GM23338 (cell line): ENCODE measurements around the gene GARIN1A. TPM values are rescaled to one million over a fixed set of nuclear protein-coding genes. Genes with fewer than 3 reads are reported as not detected.

Source experiments
- ATAC-seq: fragments of 200-7000 bp; cut with Tn5 transposase; 3 replicates; pipeline ENCODE4 v1.9.1; 2020
- DNase-seq: peaks from one replicate; pipeline ENCODE4 v3.0.0-alpha.2; 2015; ENCODE audit warnings: low spot score
- H2AFZ ChIP-seq: fragments of 200-600 bp; sonication (generic); 2 replicates; pipeline ENCODE4 v1.8.0; 2016; ENCODE audit warnings: antibody characterized with exemption, mild to moderate bottlenecking, moderate library complexity
- H3F3A ChIP-seq: fragments of 200-600 bp; sonication (generic); replicated peaks from 2 replicates; pipeline ENCODE4 v1.8.0; 2017; ENCODE audit warnings: antibody characterized with exemption, mixed run types, low read depth
- H3K27ac ChIP-seq: fragments of 200-600 bp; sonication (generic); 2 replicates; pipeline ENCODE4 v1.6.1; 2016; ENCODE audit warnings: low read depth
- H3K27me3 ChIP-seq: fragments of 200-600 bp; sonication (generic); 2 replicates; pipeline ENCODE4 v1.8.0; 2016; ENCODE audit warnings: mild to moderate bottlenecking, mixed run types, moderate library complexity; ENCODE audit not compliant: insufficient read depth
- H3K36me3 ChIP-seq: fragments of 200-600 bp; sonication (generic); 2 replicates; pipeline ENCODE4 v1.8.0; 2016; ENCODE audit warnings: mild to moderate bottlenecking; ENCODE audit not compliant: insufficient read depth
- H3K4me1 ChIP-seq: fragments of 200-600 bp; sonication (generic); 2 replicates; pipeline ENCODE4 v1.8.0; 2016; ENCODE audit warnings: mild to moderate bottlenecking, moderate library complexity; ENCODE audit not compliant: insufficient read depth
- H3K4me2 ChIP-seq: fragments of 200-600 bp; sonication (generic); 2 replicates; pipeline ENCODE4 v1.7.1; 2017; ENCODE audit warnings: mixed run types
- H3K4me3 ChIP-seq: fragments of 200-600 bp; sonication (generic); 2 replicates; pipeline ENCODE4 v1.6.1; 2016; ENCODE audit warnings: mixed run types
- H3K79me2 ChIP-seq: fragments of 200-600 bp; sonication (generic); replicated peaks from 2 replicates; pipeline ENCODE4 v1.8.0; 2017; ENCODE audit warnings: mild to moderate bottlenecking; ENCODE audit not compliant: insufficient read depth
- H3K9me2 ChIP-seq: fragments of 200-600 bp; sonication (generic); 2 replicates; pipeline ENCODE4 v1.8.0; 2017; ENCODE audit not compliant: insufficient read depth
- H4K20me1 ChIP-seq: fragments of 200-600 bp; sonication (generic); replicated peaks from 2 replicates; pipeline ENCODE4 v1.8.0; 2017; ENCODE audit warnings: mild to moderate bottlenecking; ENCODE audit not compliant: insufficient read depth
- H3K27ac Mint-ChIP-seq: 2 replicates; pipeline ENCODE4 v1.8.0; 2020; ENCODE audit warnings: inconsistent platforms, mild to moderate bottlenecking, moderate library complexity, mixed read lengths
- H3K27me3 Mint-ChIP-seq: 3 replicates; pipeline ENCODE4 v1.8.0; 2022; ENCODE audit warnings: low read depth, mild to moderate bottlenecking, moderate library complexity, mixed read lengths, inconsistent platforms; ENCODE audit not compliant: insufficient read depth, poor library complexity
- H3K36me3 Mint-ChIP-seq: 3 replicates; pipeline ENCODE4 v1.8.0; 2021; ENCODE audit warnings: low read depth, mild to moderate bottlenecking, inconsistent platforms, moderate library complexity, mixed read lengths
- H3K4me1 Mint-ChIP-seq: 3 replicates; pipeline ENCODE4 v1.8.0; 2020; ENCODE audit warnings: mild to moderate bottlenecking, inconsistent platforms, mixed read lengths
- H3K4me3 Mint-ChIP-seq: 3 replicates; pipeline ENCODE4 v1.8.0; 2021; ENCODE audit warnings: moderate library complexity, mild to moderate bottlenecking, inconsistent platforms, mixed read lengths
- H3K9me3 Mint-ChIP-seq: 3 replicates; pipeline ENCODE4 v1.8.0; 2020; ENCODE audit warnings: moderate library complexity, mild to moderate bottlenecking, inconsistent platforms, mixed read lengths
- CREB1 ChIP-seq: fragments of 250-450 bp; sonication (Bioruptor Pico); IDR thresholded peaks from 2 replicates; pipeline ENCODE4 v1.5.0; 2020; ENCODE audit warnings: low read depth, mild to moderate bottlenecking, moderate library complexity
- ETS1 ChIP-seq: IDR thresholded peaks from 2 replicates; pipeline ENCODE4 v1.6.1; 2016; ENCODE audit warnings: antibody characterized with exemption
- EZH2 ChIP-seq: fragments of 200-600 bp; sonication (generic); IDR thresholded peaks from one replicate; pipeline ENCODE4 v1.8.0; 2017; ENCODE audit warnings: antibody characterized with exemption, mild to moderate bottlenecking, low read depth; ENCODE audit not compliant: unreplicated experiment
- EZH2phosphoT487 ChIP-seq: fragments of 200-600 bp; sonication (generic); IDR thresholded peaks from one replicate; pipeline ENCODE4 v1.8.1; 2018; ENCODE audit warnings: antibody characterized with exemption; ENCODE audit not compliant: unreplicated experiment
- JUNB ChIP-seq: IDR thresholded peaks from one replicate; pipeline ENCODE4 v1.6.1; 2016; ENCODE audit warnings: antibody characterized with exemption; ENCODE audit not compliant: unreplicated experiment
- NANOG ChIP-seq: IDR thresholded peaks from 2 replicates; pipeline ENCODE4 v1.6.1; 2016; ENCODE audit warnings: antibody characterized with exemption, borderline replicate concordance
- POLR2AphosphoS5 ChIP-seq: IDR thresholded peaks from 2 replicates; pipeline ENCODE4 v1.6.1; 2016; ENCODE audit warnings: antibody characterized with exemption, low read depth
- REST ChIP-seq: IDR thresholded peaks from one replicate; pipeline ENCODE4 v1.6.1; 2018; ENCODE audit warnings: antibody characterized with exemption; ENCODE audit not compliant: unreplicated experiment
- STAT1 ChIP-seq: IDR thresholded peaks from one replicate; pipeline ENCODE4 v1.6.1; 2016; ENCODE audit warnings: antibody characterized with exemption; ENCODE audit not compliant: unreplicated experiment
- ZNF114 ChIP-seq: fragments of 250-450 bp; sonication (Bioruptor Pico); IDR thresholded peaks from 2 replicates; pipeline ENCODE4 v1.5.0; 2020; ENCODE audit warnings: mild to moderate bottlenecking, moderate library complexity
- ZNF331 ChIP-seq: fragments of 250-450 bp; sonication (Bioruptor Pico); IDR thresholded peaks from 2 replicates; pipeline ENCODE4 v1.5.0; 2020; ENCODE audit warnings: low read depth, mild to moderate bottlenecking, moderate library complexity
- polyA plus RNA-seq: library from polyadenylated mRNA; unstranded; fragments of >200 nt; fragmentation: Nextera tagmentation; extraction: Ambion mirVana; gene quantifications from 2 replicates; pipeline ENCODE4 v1.2.1, GENCODE V29; 2016
- total RNA-seq: library from RNA; depleted of rRNA; stranded (reverse); fragments of >200 nt; shearing (Covaris generic); gene quantifications from 2 replicates; pipeline ENCODE4 v1.2.3, GENCODE V29; 2014
- TF ChIP-seq, protein P1 (sequence below): fragments of 250-450 bp; sonication (Bioruptor Pico); IDR thresholded peaks from 2 replicates; pipeline ENCODE4 v1.5.0; 2020; ENCODE audit warnings: mild to moderate bottlenecking, moderate library complexity
- TF ChIP-seq, protein P2 (sequence below), 2 experiments: fragments of 200-600 bp in 1 of 2; sonication (generic) in 1 of 2; conservative IDR thresholded peaks; 2 replicates each; pipeline versions ENCODE4 v1.5.1 to v1.6.1; 2016 to 2017; ENCODE audit warnings: antibody characterized with exemption in 2 of 2, low read depth in 2 of 2, mild to moderate bottlenecking in 2 of 2, moderate library complexity in 1 of 2

GARIN1A gene
- total and polyA plus RNA-seq, 2 experiments from 2014 or later: 0.10 TPM; not detected in 1

DNA sequence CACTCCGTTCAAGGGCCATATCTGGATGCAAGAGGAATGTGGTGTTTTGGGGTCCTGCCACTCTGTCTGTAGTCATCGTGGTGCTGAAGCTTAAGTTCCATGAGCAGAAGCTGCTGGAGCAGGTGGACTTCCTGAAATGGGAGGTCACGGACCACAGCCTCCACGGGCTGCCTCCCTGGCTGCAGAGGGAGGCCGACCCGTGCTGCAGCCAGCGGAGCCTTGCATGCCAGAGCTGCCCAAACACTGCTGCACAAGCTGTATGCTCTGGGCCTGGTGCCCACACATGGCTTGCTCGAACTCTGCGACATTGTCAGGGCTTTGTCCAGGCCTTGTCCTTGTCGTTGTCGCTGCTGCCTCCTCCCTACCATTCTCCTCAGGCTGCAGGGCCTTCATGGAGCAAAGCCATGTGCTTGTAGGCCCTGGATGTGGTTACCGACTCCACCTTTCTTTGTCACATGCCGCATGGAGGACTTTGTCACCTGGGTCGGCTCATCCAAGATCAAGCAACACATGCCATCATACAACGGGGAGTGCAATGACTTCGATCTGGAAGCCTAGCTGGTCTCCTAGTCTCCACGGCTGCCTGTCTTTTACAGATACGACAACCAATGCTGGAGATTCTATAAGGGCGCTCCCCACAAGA is 21.4 kb downstream of the GARIN1A start:
- Histone ChIP-seq H3K36me3 (no peaks in the 10 kb centered on the region), H3K4me3 (no peak overlapping the region), H3K4me1 (peaks cover 10% of the 10 kb centered on the region; the same call in 1 of the 2 replicates), H3F3A (no peaks in the 10 kb centered on the region), H3K9me2 (peaks cover 4% of the 10 kb centered on the region; the same call in 1 of the 2 replicates), H3K79me2 (no peaks in the 10 kb centered on the region), H3K27ac (no peak overlapping the region), H3K27me3 (peaks cover 17% of the 10 kb centered on the region), H3K4me2 (no peak overlapping the region), H2AFZ (no peak overlapping the region), H4K20me1 (no peaks in the 10 kb centered on the region)
- peaks cover 13% of the 10 kb centered on the region for H3K4me1 Mint-ChIP-seq
- no peak overlapping the region for H3K4me3 Mint-ChIP-seq
- H3K27me3 Mint-ChIP-seq: peaks cover 10% of the 10 kb centered on the region
- ATAC-seq (no peak), DNase-seq (no peak)
- no peaks in the 10 kb centered on the region; the same call in 2 of the 3 replicates for H3K36me3 Mint-ChIP-seq
- 0 out of 3 replicates have a peak, but pooled peaks cover under 1% of the 10 kb centered on the region for H3K9me3 Mint-ChIP-seq
- no peak overlapping the region for H3K27ac Mint-ChIP-seq
- TF ChIP-seq, protein P1, sequence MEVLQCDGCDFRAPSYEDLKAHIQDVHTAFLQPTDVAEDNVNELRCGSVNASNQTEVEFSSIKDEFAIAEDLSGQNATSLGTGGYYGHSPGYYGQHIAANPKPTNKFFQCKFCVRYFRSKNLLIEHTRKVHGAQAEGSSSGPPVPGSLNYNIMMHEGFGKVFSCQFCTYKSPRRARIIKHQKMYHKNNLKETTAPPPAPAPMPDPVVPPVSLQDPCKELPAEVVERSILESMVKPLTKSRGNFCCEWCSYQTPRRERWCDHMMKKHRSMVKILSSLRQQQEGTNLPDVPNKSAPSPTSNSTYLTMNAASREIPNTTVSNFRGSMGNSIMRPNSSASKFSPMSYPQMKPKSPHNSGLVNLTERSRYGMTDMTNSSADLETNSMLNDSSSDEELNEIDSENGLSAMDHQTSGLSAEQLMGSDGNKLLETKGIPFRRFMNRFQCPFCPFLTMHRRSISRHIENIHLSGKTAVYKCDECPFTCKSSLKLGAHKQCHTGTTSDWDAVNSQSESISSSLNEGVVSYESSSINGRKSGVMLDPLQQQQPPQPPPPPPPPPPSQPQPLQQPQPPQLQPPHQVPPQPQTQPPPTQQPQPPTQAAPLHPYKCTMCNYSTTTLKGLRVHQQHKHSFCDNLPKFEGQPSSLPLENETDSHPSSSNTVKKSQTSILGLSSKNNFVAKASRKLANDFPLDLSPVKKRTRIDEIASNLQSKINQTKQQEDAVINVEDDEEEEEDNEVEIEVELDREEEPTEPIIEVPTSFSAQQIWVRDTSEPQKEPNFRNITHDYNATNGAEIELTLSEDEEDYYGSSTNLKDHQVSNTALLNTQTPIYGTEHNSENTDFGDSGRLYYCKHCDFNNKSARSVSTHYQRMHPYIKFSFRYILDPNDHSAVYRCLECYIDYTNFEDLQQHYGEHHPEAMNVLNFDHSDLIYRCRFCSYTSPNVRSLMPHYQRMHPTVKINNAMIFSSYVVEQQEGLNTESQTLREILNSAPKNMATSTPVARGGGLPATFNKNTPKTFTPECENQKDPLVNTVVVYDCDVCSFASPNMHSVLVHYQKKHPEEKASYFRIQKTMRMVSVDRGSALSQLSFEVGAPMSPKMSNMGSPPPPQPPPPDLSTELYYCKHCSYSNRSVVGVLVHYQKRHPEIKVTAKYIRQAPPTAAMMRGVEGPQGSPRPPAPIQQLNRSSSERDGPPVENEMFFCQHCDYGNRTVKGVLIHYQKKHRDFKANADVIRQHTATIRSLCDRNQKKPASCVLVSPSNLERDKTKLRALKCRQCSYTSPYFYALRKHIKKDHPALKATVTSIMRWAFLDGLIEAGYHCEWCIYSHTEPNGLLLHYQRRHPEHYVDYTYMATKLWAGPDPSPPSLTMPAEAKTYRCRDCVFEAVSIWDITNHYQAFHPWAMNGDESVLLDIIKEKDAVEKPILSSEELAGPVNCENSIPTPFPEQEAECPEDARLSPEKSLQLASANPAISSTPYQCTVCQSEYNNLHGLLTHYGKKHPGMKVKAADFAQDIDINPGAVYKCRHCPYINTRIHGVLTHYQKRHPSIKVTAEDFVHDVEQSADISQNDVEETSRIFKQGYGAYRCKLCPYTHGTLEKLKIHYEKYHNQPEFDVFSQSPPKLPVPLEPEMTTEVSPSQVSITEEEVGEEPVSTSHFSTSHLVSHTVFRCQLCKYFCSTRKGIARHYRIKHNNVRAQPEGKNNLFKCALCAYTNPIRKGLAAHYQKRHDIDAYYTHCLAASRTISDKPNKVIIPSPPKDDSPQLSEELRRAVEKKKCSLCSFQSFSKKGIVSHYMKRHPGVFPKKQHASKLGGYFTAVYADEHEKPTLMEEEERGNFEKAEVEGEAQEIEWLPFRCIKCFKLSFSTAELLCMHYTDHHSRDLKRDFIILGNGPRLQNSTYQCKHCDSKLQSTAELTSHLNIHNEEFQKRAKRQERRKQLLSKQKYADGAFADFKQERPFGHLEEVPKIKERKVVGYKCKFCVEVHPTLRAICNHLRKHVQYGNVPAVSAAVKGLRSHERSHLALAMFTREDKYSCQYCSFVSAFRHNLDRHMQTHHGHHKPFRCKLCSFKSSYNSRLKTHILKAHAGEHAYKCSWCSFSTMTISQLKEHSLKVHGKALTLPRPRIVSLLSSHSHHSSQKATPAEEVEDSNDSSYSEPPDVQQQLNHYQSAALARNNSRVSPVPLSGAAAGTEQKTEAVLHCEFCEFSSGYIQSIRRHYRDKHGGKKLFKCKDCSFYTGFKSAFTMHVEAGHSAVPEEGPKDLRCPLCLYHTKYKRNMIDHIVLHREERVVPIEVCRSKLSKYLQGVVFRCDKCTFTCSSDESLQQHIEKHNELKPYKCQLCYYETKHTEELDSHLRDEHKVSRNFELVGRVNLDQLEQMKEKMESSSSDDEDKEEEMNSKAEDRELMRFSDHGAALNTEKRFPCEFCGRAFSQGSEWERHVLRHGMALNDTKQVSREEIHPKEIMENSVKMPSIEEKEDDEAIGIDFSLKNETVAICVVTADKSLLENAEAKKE (CRISPR knock-in tag): no peak
- TF ChIP-seq POLR2AphosphoS5 (no peak), NANOG (no peak), ETS1 (no peak), JUNB (no peak), STAT1 (no peak), CREB1 (CRISPR knock-in tag) (no peak), ZNF114 (CRISPR knock-in tag) (no peak), EZH2 (no peak), EZH2phosphoT487 (no peak), REST (no peak), ZNF331 (no peak)
- TF ChIP-seq, protein P2, sequence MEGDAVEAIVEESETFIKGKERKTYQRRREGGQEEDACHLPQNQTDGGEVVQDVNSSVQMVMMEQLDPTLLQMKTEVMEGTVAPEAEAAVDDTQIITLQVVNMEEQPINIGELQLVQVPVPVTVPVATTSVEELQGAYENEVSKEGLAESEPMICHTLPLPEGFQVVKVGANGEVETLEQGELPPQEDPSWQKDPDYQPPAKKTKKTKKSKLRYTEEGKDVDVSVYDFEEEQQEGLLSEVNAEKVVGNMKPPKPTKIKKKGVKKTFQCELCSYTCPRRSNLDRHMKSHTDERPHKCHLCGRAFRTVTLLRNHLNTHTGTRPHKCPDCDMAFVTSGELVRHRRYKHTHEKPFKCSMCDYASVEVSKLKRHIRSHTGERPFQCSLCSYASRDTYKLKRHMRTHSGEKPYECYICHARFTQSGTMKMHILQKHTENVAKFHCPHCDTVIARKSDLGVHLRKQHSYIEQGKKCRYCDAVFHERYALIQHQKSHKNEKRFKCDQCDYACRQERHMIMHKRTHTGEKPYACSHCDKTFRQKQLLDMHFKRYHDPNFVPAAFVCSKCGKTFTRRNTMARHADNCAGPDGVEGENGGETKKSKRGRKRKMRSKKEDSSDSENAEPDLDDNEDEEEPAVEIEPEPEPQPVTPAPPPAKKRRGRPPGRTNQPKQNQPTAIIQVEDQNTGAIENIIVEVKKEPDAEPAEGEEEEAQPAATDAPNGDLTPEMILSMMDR (conservative IDR thresholded peaks at IDR 0.05; ENCODE audit: low read depth in 2 of 2): no peak
